A549 (cell line): ENCODE results near the gene VOPP1.

Experiments
- CHD2 ChIP-seq: fragments of 150-350 bp; IDR thresholded peaks from 2 replicates; pipeline ENCODE4 v1.6.1; 2014; ENCODE audit warnings: low read length; ENCODE audit not compliant: partially characterized antibody
- CTCF ChIP-seq: fragments of >200 bp; sonication (Bioruptor Twin); formaldehyde crosslinking; IDR thresholded peaks from 3 replicates; pipeline ENCODE4 v1.5.1; 2016
- GATA3 ChIP-seq: IDR thresholded peaks from 2 replicates; pipeline ENCODE4 v1.6.1; 2012; ENCODE audit warnings: borderline replicate concordance
- HDAC2 ChIP-seq: fragments of 200-600 bp; sonication (generic); IDR thresholded peaks from 2 replicates; pipeline ENCODE4 v1.6.1; 2016
- POLR2A ChIP-seq: IDR thresholded peaks from 2 replicates; pipeline ENCODE4 v1.6.1; 2012; ENCODE audit warnings: mild to moderate bottlenecking, low read length
- RCOR1 ChIP-seq: fragments of 150-350 bp; IDR thresholded peaks from 2 replicates; pipeline ENCODE4 v1.6.1; 2014; ENCODE audit warnings: antibody characterized with exemption, low read length, low read depth
- RNF2 ChIP-seq: fragments of 200-600 bp; sonication (generic); IDR thresholded peaks from 2 replicates; pipeline ENCODE4 v1.6.1; 2016; ENCODE audit warnings: low read depth, mild to moderate bottlenecking, antibody characterized with exemption, moderate library complexity, borderline replicate concordance
- ZC3H11A ChIP-seq: fragments of 450-650 bp; IDR thresholded peaks from 2 replicates; pipeline ENCODE4 v1.6.1; 2014; ENCODE audit warnings: antibody characterized with exemption, mild to moderate bottlenecking
- TF ChIP-seq, protein P1 (sequence below): fragments of 450-650 bp; IDR thresholded peaks from 2 replicates; pipeline ENCODE4 v1.6.1; 2014; ENCODE audit warnings: antibody characterized with exemption

- TF ChIP-seq RCOR1 (no peak), RNF2 (no peak), CTCF (no peak), POLR2A (no peak), HDAC2 (no peak), GATA3 (no peak), CHD2 (no peak), ZC3H11A (no peak)
- TF ChIP-seq, protein P1, sequence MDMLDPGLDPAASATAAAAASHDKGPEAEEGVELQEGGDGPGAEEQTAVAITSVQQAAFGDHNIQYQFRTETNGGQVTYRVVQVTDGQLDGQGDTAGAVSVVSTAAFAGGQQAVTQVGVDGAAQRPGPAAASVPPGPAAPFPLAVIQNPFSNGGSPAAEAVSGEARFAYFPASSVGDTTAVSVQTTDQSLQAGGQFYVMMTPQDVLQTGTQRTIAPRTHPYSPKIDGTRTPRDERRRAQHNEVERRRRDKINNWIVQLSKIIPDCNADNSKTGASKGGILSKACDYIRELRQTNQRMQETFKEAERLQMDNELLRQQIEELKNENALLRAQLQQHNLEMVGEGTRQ, result no peak
Measured at GRCh38 chr7:55535617-55536016, 36.7 kb downstream of the VOPP1 start.
